Sigmoid colon (tissue), 3 donors: ENCODE measurements around the gene ADSL.

ENCODE experiments used
- CTCF ChIP-seq, 4 experiments: fragments of 450-650 bp in 3 of 4; fragments of 200-600 bp in 1 of 4; IDR thresholded peaks; one replicate each; pipeline ENCODE4 v1.5.1; 2016 to 2019; ENCODE audit warnings: antibody characterized with exemption in 4 of 4, mild to moderate bottlenecking in 3 of 4, moderate library complexity in 2 of 4
- POLR2A ChIP-seq, 2 donors: fragments of 450-650 bp; IDR thresholded peaks; one replicate each; pipeline ENCODE4 v1.6.1; 2016; ENCODE audit warnings: antibody characterized with exemption in 2 of 2, mild to moderate bottlenecking in 2 of 2, moderate library complexity in 2 of 2

- no peak for TF ChIP-seq POLR2A (IDR thresholded peaks at IDR 0.05)
- no peak for TF ChIP-seq CTCF (IDR thresholded peaks at IDR 0.05)
Observed at GRCh38 chr22:40433416-40434090, 87.3 kb downstream of the ADSL start.
